Epidermal melanocyte (primary cell): Measurements from ENCODE around the gene ZNF747.
A peak's percentile ranks its signal among the peaks of the same experiment; 100 is the strongest.

ENCODE experiments used
- DNase-seq: peaks from one replicate; pipeline ENCODE4 v3.0.0; 2011; ENCODE audit warnings: low spot score; ENCODE audit not compliant: insufficient read length

The ZNF747 gene

DNA sequence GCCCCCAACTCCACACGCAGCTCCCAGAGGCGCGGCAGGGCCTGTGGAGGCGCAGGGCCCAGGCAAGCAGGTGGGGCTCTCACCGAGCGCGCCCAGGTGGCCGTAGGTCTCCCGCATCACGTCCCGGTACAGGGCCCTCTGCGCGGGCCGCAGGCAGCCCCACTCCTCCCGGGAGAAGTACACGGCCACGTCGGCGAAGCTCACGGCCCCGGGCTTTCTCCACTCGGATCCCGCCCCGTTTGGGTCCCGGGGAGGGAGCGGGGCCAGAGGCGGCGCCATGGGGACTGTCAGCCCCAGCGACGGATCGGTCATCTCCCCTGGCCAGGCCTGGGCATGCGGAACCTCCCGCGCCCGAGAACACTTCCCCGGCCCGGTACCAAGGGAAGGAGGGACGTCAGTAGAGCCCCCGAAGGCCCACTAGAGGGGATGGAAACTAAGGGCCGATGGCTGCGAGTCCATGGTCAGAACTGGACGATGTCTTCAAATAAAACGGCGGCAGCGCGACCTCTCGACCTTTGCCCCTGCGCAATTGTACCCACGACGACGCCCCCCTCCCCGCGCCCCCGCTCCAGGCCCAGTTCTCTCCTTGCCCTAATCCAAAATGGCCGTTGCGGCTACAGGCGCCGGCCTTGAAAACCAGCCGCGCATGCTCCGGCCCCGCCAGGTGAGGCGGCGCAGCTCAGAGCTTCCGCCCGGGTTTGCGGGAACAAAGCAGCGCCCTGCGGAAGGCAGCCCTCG lies at the start of gene ZNF747:
Gene ZNF747 (minus strand): TSS at position 491 of the 738 bp plus-strand sequence. CDS start 179 bp downstream, at position 312.
- peak; percentile 92 for DNase-seq

DNA sequence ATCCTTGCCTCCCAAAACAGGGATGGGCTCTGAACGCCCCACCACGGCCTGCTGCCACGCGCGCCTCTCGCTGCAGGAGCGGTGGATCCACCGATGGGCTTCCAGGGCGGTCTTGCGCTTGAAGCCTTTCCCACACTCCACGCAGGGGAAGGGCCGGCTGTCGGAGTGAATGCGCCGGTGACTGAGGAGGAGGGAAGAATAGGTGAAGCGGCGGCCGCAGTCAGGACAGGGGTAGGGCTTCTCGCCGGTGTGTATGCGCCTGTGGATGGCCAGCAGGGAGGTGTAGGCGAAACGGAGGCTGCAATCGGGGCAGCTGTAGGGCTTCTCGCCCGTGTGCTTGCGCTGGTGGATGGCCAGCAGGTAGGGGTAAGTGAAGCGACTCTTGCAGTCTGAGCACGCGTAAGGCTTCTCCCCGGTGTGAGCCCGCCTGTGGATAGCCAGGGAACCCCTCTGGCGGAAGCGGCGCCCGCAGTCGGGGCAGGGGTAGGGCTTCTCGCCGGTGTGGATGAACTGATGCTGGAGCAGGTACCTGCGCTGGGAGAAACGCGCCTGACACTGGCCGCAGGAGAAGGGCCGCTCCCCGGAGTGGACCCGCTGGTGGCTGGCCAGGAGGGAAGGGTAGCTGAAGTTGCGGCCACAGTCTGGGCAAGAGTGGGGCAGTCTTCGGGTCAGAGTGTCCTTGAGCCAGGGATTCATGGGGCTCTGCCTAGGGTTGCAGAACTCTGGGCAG lies 48.1 kb upstream of the ZNF747 start:
- DNase-seq = no peak

DNA sequence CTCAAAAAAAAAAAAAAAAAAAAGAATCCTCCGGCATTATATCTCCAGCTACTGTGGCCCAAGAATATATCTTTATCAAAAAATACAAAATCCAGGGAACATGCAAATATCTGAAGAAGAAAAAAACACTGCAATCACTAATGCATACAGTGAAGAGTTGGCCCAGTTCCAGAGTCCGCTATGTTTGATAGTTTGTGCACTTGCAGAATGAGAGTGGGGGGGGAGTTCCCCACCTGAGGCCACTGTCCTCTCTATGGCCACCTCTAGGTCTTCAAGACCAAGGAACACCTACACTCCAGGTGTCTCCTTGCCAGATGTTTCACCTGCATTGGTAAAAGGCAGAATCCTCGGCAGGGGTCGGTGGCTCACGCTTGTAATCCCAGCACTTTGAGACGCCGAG lies 46.8 kb upstream of the ZNF747 start:
- DNase-seq = no peak

DNA sequence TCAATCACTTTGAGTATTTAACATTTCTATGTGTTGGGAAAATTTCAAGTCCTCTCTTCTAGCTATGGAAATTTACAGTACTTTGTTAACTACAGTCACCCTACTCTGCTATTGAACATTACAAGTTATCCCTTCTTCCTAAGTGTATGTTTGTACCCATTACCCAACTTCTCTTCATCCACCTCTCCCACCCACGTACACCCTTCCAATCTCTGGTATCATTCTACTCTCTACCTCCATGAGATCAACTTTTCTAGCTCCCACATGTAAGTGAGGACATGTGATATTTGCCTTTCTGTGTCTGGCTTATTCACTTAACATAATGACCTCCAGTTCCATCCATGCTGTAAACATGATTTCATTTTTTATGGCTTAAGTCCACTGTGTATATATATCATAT lies 40.0 kb upstream of the ZNF747 start:
- no peak for DNase-seq

DNA sequence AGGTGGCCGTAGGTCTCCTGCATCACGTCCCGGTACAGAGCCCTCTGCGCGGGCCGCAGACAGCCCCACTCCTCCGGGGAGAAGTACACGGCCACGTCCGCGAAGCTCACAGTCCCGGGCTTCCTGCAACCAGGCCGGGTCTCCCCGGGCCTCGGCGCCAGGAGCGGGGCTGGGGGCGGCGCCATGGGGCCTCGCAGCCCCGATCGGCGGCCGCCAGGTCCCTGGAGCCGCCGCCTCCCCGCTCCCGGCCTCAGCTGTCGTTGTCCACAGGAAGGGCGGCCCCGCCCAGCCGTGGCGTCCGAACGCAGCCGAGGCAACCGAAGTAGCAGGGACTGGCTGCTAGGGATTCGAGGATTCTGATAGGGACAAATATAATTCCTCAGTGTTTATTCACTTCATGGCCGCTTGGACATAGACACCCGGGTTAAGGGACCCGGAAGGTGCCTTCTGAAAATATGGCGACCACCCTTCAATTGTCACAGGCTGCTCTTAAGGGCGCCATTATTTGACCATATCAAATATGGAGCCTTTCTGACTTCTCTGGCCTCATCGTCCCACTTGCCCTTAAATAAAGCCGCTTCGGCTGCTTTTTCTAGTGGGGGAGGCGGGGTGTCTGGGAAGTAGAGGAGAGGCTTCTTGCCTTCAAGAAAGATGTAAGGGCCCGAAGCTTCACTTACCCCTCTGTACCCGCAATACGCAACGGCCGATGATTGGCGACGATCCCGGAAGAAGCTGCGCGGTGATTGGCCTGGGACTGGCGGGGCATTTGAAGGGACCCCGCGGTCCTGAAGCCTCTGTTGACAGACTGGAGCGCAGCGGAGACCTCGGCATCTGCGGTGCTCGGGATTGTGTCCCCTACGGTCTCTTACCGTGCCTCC lies 37.0 kb upstream of the ZNF747 start, which contains the start of gene ZNF688:
Gene ZNF688 (minus strand): TSS at position 270 of the 878 bp plus-strand sequence. CDS start 85 bp downstream, at position 185.
- peak; percentile 98 for DNase-seq

DNA sequence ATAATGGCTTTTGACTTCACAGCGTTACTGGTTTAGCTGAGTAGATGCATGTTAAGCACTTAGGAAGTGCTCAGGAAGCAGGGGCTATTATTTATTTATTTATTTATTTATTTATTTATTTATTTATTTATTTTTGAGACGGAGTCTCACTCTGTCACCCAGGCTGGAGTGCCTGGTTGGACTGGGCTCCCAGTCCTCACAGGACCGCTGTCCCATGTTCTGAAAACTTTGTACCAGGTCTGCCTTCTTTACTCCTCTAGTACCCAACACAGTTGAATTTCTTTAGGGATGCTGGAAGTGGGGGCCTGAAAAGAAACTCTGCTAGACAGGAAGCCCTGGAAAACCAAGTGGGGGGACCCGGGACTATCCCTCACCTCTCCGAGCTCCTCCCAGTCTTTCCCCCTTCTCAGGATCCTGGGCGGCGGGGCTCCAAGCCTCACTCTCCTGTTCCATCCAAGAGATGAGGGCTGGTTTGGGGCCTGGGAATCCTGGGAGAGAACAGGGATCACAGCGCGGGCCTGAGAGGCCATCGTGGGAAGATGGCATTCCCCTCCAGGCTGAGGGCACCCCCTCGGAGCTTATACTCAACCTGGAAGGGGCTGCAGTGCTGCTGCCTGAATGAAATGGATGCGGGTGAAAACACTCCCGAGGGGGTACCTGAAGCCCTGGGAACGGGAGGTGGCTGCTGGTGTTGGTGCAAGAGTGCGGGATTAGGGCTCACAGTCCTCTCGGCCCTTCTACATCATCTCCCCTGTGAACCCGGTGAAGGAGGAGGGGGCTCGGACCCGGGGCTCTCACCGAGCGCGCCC lies 36.2 kb upstream of the ZNF747 start:
- DNase-seq = no peak

DNA sequence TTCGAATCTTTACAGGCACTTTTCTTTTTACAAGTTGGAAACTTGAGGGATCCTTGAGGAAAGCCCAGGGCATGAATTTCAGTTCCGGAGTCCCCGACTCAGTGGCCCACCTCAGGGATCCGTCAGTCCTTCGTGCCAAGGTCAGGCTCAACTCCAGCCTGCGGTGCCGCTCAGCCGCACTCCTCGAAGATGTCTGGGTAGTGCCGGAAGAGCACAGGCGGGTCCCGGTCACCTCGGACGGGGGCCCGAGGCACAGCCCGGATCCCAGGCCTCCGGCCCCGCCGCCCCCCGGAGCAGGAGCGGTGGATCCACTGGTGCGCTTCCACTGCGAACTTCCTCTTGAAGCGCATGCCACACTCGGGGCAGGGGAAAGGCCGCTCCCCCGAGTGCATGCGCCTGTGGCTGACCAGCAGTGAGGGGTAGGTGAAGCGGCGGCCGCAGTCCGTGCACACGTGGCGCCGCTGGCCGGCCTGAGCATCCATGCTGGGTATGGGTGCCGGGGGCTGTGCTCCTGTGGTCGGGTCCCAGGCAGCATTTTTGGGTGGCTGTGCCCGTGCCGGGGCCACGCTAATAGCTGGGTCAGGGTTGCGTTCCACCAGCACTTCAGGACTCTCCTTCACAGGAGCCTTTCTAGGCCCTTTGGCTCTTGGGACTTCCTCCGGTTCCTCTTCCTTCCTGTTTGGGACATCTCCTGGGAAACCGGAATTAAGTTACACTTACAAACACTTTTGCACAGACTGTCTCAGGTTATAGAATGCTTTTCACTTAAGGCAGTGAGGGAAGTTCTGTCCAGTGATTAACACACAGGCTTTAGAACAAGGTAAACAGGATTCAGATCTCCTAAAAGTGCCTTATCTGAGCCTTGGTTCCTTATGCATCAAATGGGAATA lies 35.3 kb upstream of the ZNF747 start:
- no peak for DNase-seq

DNA sequence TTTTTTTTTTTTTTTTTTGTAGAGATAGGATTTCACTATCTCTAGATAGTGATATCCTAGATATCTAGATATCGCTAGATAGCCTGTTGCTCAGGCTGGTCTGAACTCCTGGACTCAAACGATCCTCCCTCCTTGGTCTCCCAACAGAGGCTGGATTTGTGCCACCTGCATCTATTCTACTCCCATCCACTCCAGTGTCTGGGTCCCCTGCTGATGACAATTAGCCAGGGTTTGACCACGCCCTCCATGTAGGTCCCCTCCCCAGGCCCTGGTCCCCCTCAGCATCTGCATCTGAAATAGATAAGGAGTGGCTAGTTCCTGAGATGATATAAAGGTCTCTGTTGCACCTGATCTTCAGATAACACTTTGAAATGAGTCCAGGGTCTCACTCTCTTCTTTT lies 34.6 kb upstream of the ZNF747 start:
- no peak for DNase-seq

DNA sequence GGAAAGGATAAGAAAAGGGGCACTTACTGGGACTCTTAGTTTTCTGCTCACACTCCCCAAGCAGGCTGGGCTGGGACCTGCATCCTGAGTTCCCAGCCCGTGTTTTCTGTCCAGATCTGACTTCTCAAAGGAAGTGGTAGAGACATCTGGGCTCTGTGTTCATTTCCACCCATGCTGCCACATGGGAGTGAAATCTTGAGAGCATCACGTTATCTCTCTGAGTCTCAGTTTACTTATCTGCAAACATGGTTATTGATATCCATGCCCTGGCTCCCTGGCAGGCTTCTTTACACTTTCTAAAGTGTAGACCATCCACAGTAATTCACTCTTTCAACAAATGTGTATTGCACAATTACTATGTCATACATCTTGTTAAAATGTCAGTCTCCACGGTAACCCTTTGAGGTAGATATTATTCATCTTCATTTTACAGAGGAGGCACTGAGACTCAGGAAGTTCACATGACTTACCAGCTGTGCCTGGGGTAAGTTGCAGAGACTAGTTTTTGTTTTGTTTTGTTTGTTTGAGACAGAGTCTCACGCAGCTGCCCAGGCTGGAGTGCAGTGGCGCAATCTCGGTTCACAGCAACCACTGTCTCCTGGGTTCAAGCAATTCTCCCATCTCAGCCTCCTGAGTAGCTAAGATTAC lies 33.5 kb upstream of the ZNF747 start:
- peak; percentile 59 for DNase-seq

DNA sequence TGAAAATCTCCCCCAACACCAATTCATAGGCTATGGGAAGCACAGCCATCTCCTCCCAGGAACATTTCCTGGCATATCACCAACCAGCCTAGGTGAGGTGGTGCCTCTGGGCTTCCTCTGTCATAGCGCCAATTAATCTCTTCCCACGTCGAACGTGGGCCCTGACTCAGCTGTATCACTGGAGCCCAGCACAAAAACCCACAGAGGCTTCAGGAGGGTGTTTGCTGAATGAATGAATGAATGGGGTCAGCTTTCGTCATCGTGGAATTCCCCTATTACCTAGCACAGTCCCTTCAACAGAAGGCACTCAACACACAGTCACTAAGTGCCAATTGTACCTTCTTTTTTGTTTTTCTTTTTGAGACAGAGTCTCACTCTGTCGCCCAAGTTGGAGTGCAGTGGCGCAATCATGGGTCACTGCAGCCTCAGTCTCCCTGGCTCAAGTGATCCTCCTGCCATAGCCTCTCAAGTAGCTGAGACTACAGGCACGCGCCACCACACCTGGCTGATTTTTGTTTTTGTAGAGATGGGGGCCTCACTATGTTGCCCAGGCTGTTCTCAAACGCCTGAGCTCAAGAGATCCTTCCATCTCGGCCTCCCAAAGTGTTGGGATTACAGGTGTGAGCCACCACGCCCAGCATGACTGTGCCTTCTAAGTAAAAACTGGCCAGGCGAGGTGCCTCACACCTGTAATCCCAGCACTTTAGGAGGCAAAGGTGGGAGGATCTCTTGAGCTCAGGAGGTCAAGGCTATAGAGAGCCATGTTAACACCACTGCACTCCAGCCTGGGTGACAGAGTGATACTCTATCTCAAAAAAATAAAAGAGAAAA lies 32.7 kb upstream of the ZNF747 start:
- no peak for DNase-seq

DNA sequence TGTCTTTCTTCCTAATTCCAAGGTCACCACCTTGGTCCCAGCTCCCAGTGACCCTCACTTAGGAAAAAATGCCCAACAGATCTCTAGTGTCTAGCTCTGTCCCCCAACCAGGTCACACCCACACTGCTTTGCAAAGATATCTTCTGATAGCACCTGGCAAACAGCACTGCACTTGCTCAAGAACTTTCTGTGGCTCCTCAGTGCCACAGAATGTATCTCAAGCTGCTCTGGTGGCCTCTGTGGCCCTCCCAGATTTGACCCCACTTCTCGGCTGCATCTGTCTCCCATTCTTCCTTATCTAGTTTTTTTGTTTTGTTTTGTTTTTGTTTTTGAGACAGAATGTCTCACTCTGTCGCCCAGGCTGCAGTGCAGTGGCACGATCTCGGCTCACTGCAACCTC lies 31.9 kb upstream of the ZNF747 start:
- DNase-seq = no peak

DNA sequence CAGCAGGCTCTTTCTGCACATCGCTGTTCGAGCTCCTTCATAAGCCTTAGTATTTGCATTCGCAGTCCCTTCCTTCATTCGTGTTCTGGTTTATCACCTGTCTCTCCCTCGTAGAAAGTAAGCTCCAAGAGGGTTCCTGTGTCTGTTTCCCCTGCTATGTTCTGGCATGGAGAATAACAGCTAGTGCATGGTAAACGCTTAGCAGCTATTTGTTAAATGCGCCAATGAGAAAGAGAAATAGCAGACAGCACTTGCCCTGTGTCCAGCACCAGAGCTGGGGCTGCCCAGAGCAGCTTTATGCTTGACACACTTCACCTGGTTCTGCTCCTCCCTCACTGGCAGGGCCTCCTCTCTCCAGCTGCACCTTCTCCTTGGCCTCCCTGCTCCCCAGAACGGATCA lies 31.3 kb upstream of the ZNF747 start:
- DNase-seq = no peak

DNA sequence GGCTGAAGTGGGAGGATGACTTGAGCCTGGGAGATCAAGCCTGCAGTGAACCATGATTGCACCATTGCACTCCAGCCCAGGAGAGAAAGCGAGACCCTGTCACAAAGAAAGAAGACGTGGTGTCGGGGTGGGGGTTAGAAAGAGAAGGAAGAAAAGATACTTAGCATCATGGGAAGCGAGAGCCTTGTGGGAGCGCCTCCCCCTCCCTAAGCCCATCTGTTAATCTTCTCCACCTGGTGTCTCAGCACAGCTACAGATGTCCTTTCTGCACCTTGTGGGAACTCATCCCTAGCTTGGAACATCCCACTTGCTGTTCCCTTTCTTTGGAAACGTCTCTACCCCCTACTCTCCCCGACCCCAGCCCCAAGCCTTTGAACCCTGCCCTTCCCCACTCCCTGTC lies 30.9 kb upstream of the ZNF747 start:
- no peak for DNase-seq

DNA sequence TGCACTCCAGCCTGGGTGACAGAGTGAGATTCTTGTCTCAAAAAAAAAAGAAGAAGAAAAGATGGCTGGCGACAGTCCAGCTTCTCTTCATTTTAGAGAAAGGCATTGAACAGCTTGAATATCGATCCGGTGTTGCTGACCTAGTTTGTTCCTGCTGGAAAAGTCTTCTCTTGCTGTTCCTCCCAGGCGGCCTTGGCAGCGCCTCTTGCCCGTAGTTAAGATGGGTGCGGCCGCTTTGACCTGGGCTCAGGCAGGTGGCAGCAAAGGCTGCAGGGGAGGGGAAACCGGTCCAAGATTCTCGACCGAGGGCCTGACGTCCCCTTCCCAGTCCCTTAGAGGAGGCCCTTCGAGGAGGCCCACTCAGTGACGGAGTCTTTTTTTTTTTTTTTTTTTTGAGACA lies 27.4 kb upstream of the ZNF747 start:
- DNase-seq = no peak

DNA sequence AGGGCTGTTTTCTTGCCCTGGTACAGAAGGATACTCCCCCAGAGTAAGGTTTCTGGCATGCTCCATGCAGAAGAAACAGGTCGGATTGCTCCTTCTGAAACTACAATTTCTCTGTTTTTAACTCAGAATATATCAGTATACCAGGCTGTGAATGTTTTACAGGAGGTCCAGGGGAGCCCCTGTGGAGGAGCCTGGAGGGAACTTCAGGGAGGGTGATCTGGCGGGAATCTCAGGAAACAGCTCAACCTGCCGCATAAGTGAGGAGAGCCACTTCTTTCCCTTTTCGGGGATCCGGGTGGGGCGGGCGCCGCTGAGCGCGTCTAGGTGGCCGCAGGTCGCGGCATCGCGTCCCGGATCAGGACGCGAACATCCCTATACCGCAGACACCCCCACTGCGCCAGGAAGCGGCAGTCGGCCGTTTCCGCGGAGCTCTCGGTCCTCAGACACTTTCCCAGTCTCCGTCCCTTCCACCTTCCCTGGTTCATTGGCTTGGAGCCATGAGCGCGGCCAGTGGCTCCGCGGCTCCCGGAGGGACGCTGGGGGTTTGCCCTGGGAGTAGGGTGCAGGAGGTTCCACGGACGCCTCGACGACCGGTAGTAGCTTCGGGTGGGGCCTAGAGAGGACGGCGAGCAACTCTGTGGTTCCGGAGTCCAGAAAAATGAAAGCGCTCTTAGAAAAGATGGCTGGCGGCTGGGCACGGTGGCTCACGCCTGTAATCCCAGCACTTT lies 26.6 kb upstream of the ZNF747 start:
- no peak for DNase-seq

DNA sequence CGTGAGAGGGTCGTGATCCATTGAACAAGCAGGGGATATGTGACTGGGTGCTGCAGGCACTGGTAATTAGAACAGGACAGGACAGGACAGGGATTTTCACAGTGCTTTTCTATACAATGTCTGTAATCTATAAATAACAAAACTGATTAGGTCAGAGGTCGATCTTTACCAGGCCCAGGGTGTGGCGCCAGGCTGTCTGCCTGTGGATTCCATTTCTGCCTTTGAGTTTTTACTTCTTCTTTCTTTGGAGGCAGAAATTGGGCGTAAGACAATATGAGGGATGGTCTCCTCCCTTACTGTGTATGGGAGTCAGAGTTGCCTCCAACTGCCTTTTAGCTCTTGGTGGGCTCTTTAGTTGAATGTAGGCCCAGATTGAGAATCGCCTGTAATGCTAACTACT lies 25.0 kb upstream of the ZNF747 start:
- no peak for DNase-seq

DNA sequence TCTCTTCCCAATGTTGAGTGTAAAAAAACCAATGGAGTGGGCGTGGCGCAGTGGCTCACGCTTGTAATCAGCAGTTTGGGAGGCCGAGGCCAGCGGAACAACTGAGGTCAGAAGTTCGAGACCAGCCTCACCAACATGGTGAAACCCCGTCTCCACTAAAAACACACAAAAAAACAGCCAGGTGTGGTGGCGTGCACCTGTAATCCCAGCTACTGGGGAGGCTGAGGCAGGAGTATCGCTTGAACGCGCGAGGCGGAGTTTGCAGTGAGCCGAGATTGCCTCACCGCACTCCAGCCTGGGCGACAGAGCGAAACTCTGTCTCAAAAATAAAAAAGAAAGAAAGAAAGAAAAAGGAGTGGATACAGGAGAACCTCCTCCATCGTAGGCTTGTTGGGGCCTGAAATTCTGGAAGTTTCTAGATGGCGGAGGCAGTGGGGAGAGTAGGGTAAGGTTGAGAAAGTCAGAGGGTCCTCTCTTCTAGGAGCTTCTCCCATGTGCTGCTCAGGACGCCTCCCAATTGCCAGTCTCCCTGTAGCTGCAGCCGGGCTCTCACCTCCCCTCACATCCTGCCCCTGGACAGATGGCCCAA lies 24.2 kb upstream of the ZNF747 start:
- no peak for DNase-seq
